HUES64 (cell line): Measurements from ENCODE around the gene CMKLR1.

ENCODE experiments used
- H3K27ac ChIP-seq: 2 replicates; pipeline ENCODE4 v1.7.0; 2013; ENCODE audit warnings: low read depth, low read length, inconsistent platforms
- H3K27me3 ChIP-seq: 2 replicates; pipeline ENCODE4 v1.6.1; 2013; ENCODE audit warnings: mild to moderate bottlenecking, low read length; ENCODE audit not compliant: insufficient read depth
- H3K36me3 ChIP-seq: 2 replicates; pipeline ENCODE4 v1.6.1; 2013; ENCODE audit warnings: mild to moderate bottlenecking, low read length; ENCODE audit not compliant: insufficient read depth
- H3K4me1 ChIP-seq: 2 replicates; pipeline ENCODE4 v1.6.1; 2013; ENCODE audit warnings: mild to moderate bottlenecking, low read length, moderate library complexity; ENCODE audit not compliant: insufficient read depth
- H3K4me3 ChIP-seq: 2 replicates; pipeline ENCODE4 v1.5.1; 2013; ENCODE audit warnings: mild to moderate bottlenecking, low read length, moderate library complexity
- H3K9ac ChIP-seq: 2 replicates; pipeline ENCODE4 v1.6.1; 2013; ENCODE audit warnings: mild to moderate bottlenecking, low read depth, low read length
- H3K9me3 ChIP-seq: 2 replicates; pipeline ENCODE4 v1.6.1; 2013; ENCODE audit warnings: low read depth, low read length; ENCODE audit not compliant: insufficient read depth
- WGBS: fragments of 150-250, 120-280 bp; methylation state at CpG from one replicate; pipeline ENCODE4 v1.1.7; 2013; ENCODE audit warnings: missing lambda C conversion rate; 5-methylcytosine and 5-hydroxymethylcytosine counted together

CMKLR1 gene

DNA sequence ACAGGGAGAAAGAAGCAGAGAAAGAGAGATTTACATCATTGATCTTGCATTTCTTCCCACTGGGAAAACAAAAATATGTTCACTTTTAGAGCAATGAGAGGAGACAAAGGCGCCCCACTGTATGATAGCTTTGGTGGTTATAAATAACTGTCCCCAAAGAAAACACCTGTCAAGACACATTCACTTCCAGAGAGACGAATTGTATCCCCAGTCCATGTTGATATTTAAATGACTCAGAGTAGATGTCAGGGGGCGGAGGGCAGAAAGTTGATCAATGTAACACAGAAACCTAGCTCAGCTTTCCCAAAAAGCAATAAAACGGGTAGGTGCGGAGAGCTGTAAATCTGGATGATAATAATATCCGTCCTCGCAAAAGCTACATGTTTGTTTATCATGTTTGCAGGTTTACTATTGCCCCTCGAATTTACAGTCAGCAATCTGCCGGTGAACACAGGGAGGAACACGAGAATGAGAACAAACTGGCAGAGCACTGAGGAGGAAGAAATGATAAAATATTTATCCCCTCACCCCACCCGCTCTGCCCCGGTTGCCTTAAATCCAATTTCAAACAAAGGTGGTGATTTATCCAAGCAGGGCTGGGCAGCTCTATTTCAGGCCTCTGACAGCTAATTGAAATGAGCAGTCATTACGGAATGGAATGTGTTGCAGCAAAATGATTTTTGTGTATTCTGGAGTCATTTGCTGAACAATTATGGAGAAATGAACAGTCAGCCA is 84.4 kb downstream of the CMKLR1 start:
- H3K36me3 ChIP-seq: no peaks in the 10 kb centered on the region
- 0 out of 2 replicates have a peak, but pooled peaks cover 3% of the 10 kb centered on the region for H3K9me3 ChIP-seq
- H3K27me3 ChIP-seq: no peaks in the 10 kb centered on the region

DNA sequence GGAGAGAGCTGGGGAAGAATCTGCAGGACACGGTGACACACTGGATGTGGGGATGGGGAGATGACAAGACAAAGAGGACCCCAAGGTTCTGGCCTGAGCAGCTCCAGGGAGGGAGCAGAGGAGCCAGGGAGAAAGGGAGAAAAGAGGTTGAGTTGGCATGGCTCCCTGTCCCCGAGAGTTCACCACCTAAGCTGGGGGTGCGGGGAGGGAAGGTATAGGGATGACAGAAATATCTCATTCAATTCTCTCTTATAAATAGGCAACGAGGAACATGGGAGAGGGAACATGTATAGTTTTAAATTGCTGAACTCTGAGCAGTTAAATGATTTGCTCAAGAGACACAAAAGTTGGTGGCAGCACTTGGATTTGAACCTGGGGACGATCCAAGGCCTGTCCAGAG is 85.1 kb downstream of the CMKLR1 start:
- no peaks in the 10 kb centered on the region for H3K27me3 ChIP-seq
- no peak overlapping the region for H3K27ac ChIP-seq
- no peak overlapping the region for H3K4me3 ChIP-seq
- H3K9me3 ChIP-seq: no peaks in the 10 kb centered on the region
- 77% methylated on average over 4 of the region's 5 CpGs for WGBS
- H3K9ac ChIP-seq: no peak overlapping the region
- H3K36me3 ChIP-seq: no peaks in the 10 kb centered on the region
- H3K4me1 ChIP-seq: peaks cover 9% of the 10 kb centered on the region

More for the DNA sequence above, 84.4 kb downstream of the CMKLR1 start:
- WGBS: 88% methylated on average over 12 of the region's 13 CpGs
- H3K9ac ChIP-seq: no peak overlapping the region
- no peak overlapping the region for H3K27ac ChIP-seq
- H3K4me1 ChIP-seq: peaks cover 9% of the 10 kb centered on the region
- H3K4me3 ChIP-seq: no peak overlapping the region

DNA sequence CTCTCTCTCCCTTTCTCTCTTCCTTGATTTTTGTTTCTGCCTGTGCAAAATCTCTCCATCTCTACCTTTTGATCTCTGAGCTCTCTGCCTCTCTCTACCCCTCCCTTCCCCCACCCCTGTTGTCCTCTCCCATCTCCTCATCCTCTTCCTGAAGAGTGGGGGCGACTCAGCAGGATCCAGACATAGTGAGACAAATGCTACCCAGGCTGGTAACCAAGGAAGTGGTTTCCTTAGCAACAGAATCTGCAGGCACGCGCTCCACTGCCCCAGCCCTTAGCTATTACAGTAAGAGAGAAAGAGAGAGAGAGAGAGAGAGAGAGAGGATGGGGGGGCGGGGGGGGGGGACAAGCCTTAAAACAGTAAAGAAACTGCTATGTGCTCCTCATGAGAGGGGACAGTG is 85.6 kb downstream of the CMKLR1 start:
- 25% methylated on average over 2 of the region's 4 CpGs for WGBS
- no peak overlapping the region for H3K4me3 ChIP-seq
- no peak overlapping the region for H3K9ac ChIP-seq

DNA sequence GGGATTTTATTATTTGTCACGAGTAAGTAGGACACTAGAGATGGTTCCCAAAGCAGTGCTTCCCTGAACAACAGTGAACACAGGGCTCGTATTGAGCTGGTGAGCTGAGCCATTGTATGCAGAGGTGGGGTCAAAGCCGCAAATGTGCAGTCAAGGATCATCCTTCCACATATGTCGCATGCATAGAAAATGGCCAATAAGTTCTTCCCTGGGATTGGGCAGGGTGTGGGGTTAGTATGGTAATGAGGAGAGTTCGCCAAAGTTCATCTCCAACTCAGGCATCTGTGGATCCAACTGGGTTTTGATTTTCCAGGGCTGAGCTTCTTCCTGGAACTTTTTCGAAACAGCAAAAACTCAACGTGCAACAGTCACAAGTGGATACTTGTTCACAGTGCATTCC is 86.6 kb downstream of the CMKLR1 start:
- Histone ChIP-seq H3K27ac (no peak overlapping the region), H3K36me3 (no peaks in the 10 kb centered on the region), H3K4me1 (peaks cover 9% of the 10 kb centered on the region), H3K27me3 (no peaks in the 10 kb centered on the region), H3K4me3 (no peak overlapping the region), H3K9ac (no peak overlapping the region), H3K9me3 (no peaks in the 10 kb centered on the region)
- WGBS: 92% methylated on average over 7 of the region's 7 CpGs

More for the DNA sequence above, 85.6 kb downstream of the CMKLR1 start:
- H3K9me3 ChIP-seq: no peaks in the 10 kb centered on the region
- no peak overlapping the region for H3K27ac ChIP-seq
- peaks cover 9% of the 10 kb centered on the region for H3K4me1 ChIP-seq
- no peaks in the 10 kb centered on the region for H3K27me3 ChIP-seq
- no peaks in the 10 kb centered on the region for H3K36me3 ChIP-seq

DNA sequence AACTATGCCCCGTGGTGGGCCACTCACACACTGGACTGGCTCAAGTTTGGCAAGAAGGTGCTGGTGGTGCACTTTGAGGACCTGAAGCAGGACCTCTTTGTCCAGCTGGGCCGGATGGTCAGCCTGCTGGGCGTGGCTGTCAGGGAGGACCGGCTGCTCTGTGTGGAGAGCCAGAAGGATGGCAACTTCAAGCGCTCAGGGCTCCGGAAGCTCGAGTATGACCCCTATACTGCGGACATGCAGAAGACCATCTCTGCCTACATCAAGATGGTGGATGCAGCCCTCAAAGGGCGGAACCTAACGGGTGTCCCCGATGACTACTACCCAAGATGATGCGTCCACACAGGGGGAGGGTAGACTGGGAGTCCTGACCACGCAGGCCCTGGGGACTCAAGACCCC is 91.1 kb downstream of the CMKLR1 start:
- Histone ChIP-seq H3K36me3 (no peaks in the 10 kb centered on the region), H3K9ac (no peak overlapping the region), H3K4me1 (peaks cover 4% of the 10 kb centered on the region; the same call in 1 of the 2 replicates), H3K4me3 (no peak overlapping the region), H3K27me3 (no peaks in the 10 kb centered on the region), H3K9me3 (no peaks in the 10 kb centered on the region), H3K27ac (no peak overlapping the region)
- WGBS: 94% methylated on average over 13 of the region's 13 CpGs

DNA sequence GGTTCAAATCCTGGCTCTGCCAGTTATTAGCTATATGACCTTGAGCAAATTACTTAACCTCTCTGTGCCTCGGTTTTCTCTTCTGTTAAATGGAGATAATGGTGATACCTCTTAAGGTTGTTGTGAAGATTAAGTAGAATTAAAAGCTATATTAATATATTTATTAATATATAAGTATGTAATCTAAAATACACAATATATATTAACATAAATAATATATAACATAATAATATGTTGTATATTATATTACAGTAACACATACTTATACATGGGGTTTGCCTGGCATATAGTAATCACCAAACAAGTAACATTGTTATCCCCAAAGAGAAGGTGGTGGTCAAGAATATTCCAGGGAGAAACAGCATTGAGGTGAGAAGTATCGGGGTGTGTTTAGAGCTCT is 92.0 kb downstream of the CMKLR1 start:
- H3K27me3 ChIP-seq: no peaks in the 10 kb centered on the region
- H3K9me3 ChIP-seq: no peaks in the 10 kb centered on the region
- H3K36me3 ChIP-seq: no peaks in the 10 kb centered on the region
- WGBS: 94% methylated on average over 1 of the region's 2 CpGs
- H3K9ac ChIP-seq: no peak overlapping the region
- no peaks in the 10 kb centered on the region for H3K4me1 ChIP-seq
- H3K27ac ChIP-seq: no peak overlapping the region
- no peak overlapping the region for H3K4me3 ChIP-seq

DNA sequence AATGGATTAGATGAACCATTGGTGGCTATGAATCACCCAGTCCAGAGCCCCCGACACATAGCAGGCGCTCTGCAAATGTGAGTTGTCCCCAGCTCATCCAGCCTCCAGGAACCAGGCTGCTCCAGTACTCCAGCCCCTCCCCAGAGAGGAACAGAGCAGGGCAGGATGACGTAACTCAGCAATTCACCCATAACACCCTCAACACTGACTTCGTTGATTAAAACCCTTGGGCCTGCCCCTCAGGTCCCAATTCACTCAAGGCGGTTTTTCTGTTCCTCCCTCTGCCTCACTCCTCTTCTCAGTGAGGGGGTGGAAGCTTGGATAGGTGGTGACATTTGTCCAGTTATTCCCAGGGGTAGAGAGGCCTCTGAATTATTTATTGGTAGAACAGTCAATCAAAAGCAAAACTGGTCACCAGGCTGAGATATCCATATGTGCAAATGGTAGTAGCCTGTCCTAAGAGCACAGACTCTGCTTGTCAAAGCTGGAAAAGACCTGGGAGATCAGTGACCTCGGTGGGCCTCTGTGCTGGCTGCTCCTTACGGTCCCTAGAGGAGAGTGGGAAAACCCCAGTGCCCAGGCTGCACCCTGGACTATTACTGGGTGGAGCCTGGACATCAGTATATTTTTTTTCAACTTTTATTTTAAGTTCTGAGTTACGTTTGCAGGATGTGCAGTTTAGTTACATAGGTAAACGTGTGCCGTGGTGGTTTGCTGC is 97.0 kb downstream of the CMKLR1 start:
- H3K4me1 ChIP-seq: no peaks in the 10 kb centered on the region
- 80% methylated on average over 8 of the region's 10 CpGs for WGBS
- H3K27me3 ChIP-seq: no peaks in the 10 kb centered on the region

DNA sequence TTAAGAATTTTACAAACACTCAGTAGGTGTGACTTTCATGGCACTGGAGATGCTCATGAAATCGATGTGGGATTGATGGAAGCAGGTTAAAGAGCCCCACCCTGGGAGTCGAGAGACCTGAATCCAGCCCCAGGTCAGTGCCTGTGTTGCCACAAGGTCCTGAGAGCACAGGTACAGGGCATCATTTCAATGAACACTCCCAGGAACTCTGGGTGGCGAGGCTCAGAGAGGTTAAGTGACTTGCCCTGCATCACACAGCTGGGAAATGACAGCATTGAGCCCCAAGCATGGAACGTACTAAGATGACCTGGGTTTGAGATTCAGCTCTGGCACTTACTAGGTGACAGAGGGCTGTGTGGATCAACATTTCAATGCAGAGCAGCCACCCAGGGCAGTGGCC is 98.2 kb downstream of the CMKLR1 start:
- Histone ChIP-seq H3K27ac (no peak overlapping the region), H3K9me3 (no peaks in the 10 kb centered on the region), H3K4me3 (no peak overlapping the region), H3K4me1 (peaks cover 7% of the 10 kb centered on the region), H3K9ac (no peak overlapping the region), H3K27me3 (no peaks in the 10 kb centered on the region), H3K36me3 (no peaks in the 10 kb centered on the region)
- WGBS: 93% methylated on average over 4 of the region's 4 CpGs

More for the DNA sequence above, 97.0 kb downstream of the CMKLR1 start:
- H3K27ac ChIP-seq: no peak overlapping the region
- H3K36me3 ChIP-seq: no peaks in the 10 kb centered on the region
- no peak overlapping the region for H3K9ac ChIP-seq
- no peaks in the 10 kb centered on the region for H3K9me3 ChIP-seq
- no peak overlapping the region for H3K4me3 ChIP-seq

DNA sequence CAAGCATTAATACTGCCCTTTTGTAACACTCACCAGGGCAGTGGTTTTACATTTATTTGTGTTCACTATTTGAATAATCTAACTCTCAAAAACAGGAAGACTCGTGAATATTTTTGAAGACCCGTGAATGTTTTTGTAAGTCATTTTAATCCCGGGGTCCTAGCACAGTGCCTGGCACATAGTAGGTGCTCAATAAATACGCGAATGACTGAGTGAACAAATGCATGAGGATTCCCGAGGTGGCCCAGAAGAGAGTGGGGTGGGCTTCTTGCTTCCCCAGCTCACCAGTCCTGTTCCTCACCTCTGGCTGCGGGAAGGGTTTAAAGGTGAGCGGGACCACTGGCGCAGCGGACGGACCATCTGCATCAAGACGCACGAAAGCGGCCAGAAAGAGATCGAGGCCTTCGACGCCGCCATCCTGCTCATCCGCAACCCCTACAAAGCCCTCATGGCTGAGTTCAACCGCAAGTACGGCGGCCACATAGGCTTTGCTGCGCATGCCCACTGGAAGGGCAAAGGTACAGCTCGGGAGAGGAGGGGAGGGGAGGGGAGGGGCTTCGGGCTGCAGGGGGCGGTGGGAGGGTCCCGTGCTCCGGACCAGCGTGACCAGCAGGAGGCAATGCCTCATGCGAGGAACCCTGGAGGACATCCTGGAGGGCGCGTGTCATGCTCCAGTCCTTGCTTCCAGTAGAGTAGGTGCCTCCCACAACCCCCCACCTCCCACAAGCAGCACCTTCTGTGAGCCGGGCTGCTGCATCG is 98.9 kb downstream of the CMKLR1 start:
- peaks cover 14% of the 10 kb centered on the region for H3K4me1 ChIP-seq
- no peaks in the 10 kb centered on the region for H3K36me3 ChIP-seq
- H3K9ac ChIP-seq: no peak overlapping the region
- WGBS: 84% methylated on average over 34 of the region's 34 CpGs
- no peak overlapping the region for H3K4me3 ChIP-seq
- H3K27ac ChIP-seq: no peak overlapping the region
- H3K27me3 ChIP-seq: no peaks in the 10 kb centered on the region
- H3K9me3 ChIP-seq: no peaks in the 10 kb centered on the region

DNA sequence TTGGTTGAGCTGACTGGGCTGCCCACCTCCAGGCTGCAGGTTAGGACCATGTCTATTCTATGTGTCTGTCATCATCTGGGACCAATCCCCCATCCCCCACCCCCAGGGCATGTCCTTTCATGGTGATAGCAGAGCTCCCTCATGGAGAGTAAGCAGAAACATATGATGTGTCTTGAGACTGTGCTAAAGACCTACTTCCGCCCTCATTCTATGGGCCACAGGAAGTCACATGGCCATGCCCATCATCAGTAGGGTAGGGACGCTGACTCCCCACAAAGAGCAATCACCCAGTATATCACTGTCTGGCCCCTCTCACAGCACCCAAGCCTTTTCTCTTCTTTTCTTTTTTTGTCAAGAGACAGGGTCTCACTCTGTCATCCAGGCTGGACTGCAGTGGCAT is 99.7 kb downstream of the CMKLR1 start:
- H3K4me1 ChIP-seq: peaks cover 21% of the 10 kb centered on the region
- no peak overlapping the region for H3K4me3 ChIP-seq
- no peaks in the 10 kb centered on the region for H3K9me3 ChIP-seq
- no peak overlapping the region for H3K27ac ChIP-seq
- no peaks in the 10 kb centered on the region for H3K27me3 ChIP-seq
- H3K9ac ChIP-seq: no peak overlapping the region
- WGBS: 86% methylated on average over 2 of the region's 2 CpGs
- H3K36me3 ChIP-seq: no peaks in the 10 kb centered on the region

DNA sequence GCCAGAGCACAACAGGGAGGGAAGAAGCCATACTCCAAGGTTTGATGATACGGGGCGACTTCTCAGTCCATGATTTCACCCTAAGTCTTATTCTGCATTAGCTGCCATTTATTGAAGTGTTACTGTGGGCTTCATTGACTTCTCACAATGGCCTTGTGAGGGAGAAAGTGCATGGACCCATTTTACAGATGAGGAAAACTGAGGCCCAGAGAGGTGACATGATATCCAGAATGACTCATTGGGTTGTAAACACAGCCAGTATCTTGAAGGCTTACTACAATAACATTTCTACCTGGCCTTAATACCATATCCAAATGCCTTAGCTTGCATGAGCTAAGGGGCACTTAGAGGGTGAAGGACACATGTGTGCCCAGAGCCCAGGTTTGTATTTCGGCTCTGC is 100.6 kb downstream of the CMKLR1 start:
- Histone ChIP-seq H3K4me3 (no peak overlapping the region), H3K27ac (no peak overlapping the region), H3K4me1 (peaks cover 21% of the 10 kb centered on the region), H3K36me3 (no peaks in the 10 kb centered on the region), H3K9ac (no peak overlapping the region), H3K27me3 (no peaks in the 10 kb centered on the region), H3K9me3 (no peaks in the 10 kb centered on the region)
- WGBS: 93% methylated on average over 3 of the region's 3 CpGs
